GM12873 (cell line): ENCODE results near the gene CDH7.

Experiments used
- CTCF ChIP-seq: IDR thresholded peaks from 2 replicates; pipeline ENCODE4 v1.5.1; 2012; ENCODE audit warnings: low read depth, mild to moderate bottlenecking, moderate library complexity, low read length, control low read depth; ENCODE audit not compliant: insufficient read depth; ENCODE audit errors: missing control alignments

Gene CDH7

GRCh38 chr18:65737471-65737955 is 13.3 kb upstream of the CDH7 start:
- TF ChIP-seq CTCF = no peak

GRCh38 chr18:65746936-65747335 is 3.9 kb upstream of the CDH7 start:
- no peak for TF ChIP-seq CTCF

GRCh38 chr18:65748321-65748720 is 2.5 kb upstream of the CDH7 start:
- no peak for TF ChIP-seq CTCF

- TF ChIP-seq CTCF = no peak
Measured at GRCh38 chr18:65749841-65750240, 971 bp upstream of the CDH7 start.

- TF ChIP-seq CTCF = no peak
Measured at GRCh38 chr18:65751155-65752085, 608 bp downstream of the CDH7 start.

- TF ChIP-seq CTCF = no peak
Measured at GRCh38 chr18:65752625-65753325, 2.0 kb downstream of the CDH7 start.

- TF ChIP-seq CTCF = peak; percentile 39
Measured at GRCh38 chr18:65753520-65753919, 2.7 kb downstream of the CDH7 start.
